Sigmoid colon (tissue), 4 donors: ENCODE measurements around the gene LY6G6D.

Source experiments
- CTCF ChIP-seq, 4 experiments: fragments of 450-650 bp in 3 of 4; fragments of 200-600 bp in 1 of 4; IDR thresholded peaks; one replicate each; pipeline ENCODE4 v1.5.1; 2016 to 2019; ENCODE audit warnings: antibody characterized with exemption in 4 of 4, mild to moderate bottlenecking in 3 of 4, moderate library complexity in 2 of 4
- POLR2AphosphoS5 ChIP-seq, 4 donors: sonication (generic); formaldehyde crosslinking; IDR thresholded peaks; one replicate each; pipeline ENCODE4 v1.6.1; 2017; ENCODE audit warnings: antibody characterized with exemption in 4 of 4

- TF ChIP-seq POLR2AphosphoS5 (IDR thresholded peaks at IDR 0.05) (no peak), CTCF (IDR thresholded peaks at IDR 0.05) (no peak)
Measured at GRCh38 chr6:31686483-31686882, 28.7 kb upstream of the LY6G6D start.
